ENCODE measurements around the gene INKA2.

The INKA2 gene

DNA sequence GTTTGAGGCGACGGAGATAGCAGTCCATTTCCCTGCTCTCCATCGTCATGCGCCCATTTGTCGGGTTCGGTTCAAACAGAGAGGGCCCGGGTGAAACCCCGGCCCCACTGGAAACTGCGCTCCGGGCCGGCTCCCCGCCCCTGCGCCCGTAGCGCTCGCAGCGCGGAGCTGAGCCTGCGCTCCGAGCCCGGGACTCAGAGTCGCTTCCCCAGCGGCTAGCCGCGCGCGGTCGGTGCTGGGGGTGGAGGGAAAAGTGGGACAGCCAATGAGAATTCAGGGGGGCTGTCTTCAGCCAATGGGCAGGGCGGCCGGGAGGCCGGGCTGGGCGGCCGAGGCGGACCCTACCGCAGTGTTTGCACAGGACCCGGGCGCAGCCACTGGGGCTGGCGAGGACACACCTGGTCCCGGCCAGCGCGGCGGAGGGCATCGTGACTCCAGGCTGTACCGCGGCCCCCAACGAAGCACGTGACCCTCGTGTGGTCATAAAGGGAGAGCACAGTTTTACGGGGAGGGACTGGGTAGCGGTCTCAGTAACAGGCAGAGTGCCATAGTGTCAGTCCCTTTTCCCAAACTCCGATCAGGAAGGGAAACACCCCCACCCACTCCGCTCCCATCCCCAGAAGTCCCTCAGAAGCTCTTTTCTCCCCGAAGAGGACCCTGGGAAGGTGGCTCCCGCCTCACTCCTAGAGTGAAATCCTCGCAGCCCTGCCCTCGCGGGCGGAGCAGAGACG is at the start of gene INKA2:
INKA2 (minus strand) TSS at position 202 of the 731 bp plus-strand sequence; CDS start at position 49, 153 bp downstream.
- DNase-seq (ENCODE audit: low read depth in 1 of 2, low spot score in 1 of 2), result peak; percentile 34 to 51

GRCh38 chr1:111786669-111787207 is 47.5 kb upstream of the INKA2 start:
- no peak for DNase-seq (ENCODE audit: low read depth in 1 of 2, low spot score in 1 of 2)

DNA sequence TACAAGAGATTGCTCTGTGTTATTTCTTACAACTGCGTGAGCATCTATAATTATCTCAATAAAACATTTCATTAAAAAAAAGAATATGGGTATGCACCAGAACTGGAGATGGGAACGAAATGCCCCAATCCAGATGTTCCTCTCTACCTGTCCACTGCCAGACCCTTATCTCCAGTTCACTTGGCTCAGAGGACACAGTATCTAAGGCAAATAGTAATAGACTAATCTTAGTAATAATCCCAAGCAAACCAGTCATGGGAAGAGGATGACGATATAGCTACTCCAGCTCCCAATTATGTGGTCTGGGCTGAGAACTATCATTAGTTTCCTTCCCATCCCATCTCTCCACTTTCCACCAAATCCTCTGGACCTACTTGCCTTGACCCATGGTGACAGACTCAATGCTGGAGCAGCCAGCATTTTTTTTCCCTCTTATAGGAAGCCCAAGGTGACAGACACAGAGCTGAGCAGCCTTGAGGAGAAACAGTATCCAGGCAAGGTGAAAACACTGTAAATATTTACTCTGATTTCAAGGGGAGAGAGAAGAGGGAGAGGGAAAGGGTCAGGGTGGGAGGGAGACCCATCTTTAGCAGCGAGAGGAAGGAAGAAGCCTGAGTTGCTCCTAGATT is 45.2 kb upstream of the INKA2 start:
- DNase-seq (ENCODE audit: low read depth in 1 of 2, low spot score in 1 of 2), result no peak

- DNase-seq (ENCODE audit: low read depth in 1 of 2, low spot score in 1 of 2), result no peak
Measured at GRCh38 chr1:111779546-111779945, 40.4 kb upstream of the INKA2 start.

- DNase-seq (ENCODE audit: low read depth in 1 of 2, low spot score in 1 of 2), result no peak
Measured at GRCh38 chr1:111778541-111779051, 39.4 kb upstream of the INKA2 start.

- DNase-seq (ENCODE audit: low read depth in 1 of 2, low spot score in 1 of 2), result no peak
Measured at GRCh38 chr1:111778066-111778465, 38.9 kb upstream of the INKA2 start.

DNA sequence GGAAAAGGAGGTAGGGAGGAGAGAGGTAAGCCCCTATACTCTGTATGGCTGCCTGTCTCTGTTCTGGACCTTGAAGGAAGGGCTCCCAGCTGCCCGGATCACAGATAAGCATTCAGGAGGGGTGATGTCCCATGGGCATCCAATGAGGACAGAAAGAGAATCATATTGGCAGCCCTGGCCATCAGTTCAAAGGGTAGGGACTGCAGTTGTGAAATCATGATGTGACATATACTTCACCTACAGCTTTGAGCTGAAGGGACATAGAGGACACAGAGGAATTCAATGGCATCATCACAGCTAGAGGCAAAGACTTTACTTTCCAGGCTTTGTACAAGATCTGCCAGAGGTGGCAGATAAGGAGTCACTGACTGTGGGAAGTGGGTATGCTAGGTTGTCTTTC is 38.1 kb upstream of the INKA2 start:
- DNase-seq (ENCODE audit: low read depth in 1 of 2, low spot score in 1 of 2), result no peak

DNA sequence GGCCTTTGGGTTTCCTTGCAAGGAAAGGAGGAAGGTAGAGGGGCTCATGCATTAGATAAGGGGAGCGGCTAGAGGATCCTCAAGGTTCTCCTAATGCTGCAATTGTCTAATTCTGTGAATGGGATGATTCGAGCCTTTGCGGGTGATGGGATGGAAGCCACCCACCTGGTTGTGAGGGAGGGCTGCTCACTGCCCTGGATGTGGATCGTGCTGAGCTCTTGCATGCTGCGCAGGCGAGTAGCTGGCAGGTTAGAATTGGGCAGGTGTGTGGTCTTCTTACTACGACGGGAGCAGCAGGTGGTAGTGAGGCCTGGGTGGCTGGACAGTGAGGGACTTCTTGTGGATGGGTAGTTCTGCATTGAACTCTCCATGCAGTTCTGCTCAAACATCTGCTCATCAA is 37.7 kb upstream of the INKA2 start:
- no peak for DNase-seq (ENCODE audit: low read depth in 1 of 2, low spot score in 1 of 2)

DNA sequence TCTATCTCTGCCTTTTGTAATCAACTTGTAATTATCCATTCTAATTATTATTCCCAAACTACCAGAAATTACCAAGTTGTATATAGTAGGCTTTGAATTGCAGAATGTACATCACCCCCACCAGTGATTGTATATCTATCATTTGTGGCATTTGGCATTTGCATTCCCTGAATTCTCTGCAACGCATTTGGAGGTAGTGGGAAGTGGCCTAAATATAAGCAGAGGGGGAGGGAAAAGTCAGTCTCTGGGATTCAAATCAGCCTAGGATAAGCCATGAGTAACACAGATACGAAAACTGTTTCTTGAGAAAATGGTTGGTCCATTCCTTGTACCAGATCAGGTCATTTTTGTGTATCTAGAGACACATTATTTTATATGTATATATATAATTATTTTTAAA is 37.2 kb upstream of the INKA2 start:
- no peak for DNase-seq (ENCODE audit: low read depth in 1 of 2, low spot score in 1 of 2)

DNA sequence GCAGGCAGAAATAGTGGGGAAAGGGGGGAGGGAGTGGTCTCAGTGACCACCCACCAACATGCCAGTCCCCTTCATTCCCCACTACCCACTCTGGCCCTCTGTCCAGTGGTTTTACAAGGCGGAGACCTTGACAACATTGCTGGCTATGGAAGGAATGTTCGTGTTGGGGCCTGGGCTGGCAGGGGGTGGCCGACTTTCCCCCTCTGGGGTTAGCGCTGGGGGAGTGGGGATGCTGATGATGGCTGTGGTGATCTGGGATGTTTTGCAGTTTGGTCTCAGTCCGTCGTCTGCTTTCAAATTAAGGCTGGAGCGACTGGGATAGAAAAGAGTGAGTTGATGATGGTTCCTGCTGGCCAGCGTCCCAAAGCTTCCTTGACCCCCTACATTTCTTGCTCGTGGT is 36.8 kb upstream of the INKA2 start:
- no peak for DNase-seq (ENCODE audit: low read depth in 1 of 2, low spot score in 1 of 2)

DNA sequence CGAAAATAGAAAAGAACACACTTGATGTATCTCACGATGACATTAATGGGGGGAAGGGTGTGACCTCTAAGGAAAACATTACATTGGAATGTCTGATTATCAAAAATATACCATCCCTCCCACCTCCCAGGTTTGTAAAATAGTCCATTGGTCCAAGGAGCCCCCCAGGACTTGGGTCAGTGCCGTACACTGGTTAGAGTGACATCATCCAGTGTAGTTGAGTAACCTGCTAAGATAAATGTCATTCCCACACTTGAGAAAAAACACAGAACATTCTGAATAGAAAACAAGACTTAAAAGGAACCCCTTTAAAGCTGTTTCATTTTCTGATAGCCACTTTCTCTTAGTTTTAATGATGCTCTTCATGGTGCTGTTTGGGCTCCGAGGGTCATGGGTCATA is 31.7 kb upstream of the INKA2 start:
- DNase-seq (ENCODE audit: low read depth in 1 of 2, low spot score in 1 of 2), result no peak

GRCh38 chr1:111769517-111770146 is 30.4 kb upstream of the INKA2 start:
- peak in 1 of 2 donors; percentile 9 for DNase-seq (ENCODE audit: low read depth in 1 of 2, low spot score in 1 of 2)

DNA sequence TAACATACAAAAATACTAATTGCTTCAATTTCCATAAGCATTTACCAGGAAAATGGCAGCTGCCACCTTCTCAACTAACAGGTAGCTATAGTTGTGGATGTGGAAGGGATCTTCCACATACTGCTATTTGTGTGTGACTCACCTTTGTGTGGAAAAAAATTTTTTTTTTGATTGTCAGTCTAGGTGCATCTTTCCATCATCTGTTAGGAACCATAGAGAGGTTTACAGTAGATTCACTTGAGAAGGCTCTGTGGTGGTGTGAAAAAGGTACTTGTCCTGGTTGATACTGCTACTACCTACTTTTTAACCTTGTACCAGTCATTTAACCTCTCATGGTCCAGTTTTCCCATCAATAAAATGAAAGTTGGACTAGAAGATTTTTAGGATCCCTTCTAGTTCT is 29.4 kb upstream of the INKA2 start:
- DNase-seq (ENCODE audit: low read depth in 1 of 2, low spot score in 1 of 2), result no peak

DNA sequence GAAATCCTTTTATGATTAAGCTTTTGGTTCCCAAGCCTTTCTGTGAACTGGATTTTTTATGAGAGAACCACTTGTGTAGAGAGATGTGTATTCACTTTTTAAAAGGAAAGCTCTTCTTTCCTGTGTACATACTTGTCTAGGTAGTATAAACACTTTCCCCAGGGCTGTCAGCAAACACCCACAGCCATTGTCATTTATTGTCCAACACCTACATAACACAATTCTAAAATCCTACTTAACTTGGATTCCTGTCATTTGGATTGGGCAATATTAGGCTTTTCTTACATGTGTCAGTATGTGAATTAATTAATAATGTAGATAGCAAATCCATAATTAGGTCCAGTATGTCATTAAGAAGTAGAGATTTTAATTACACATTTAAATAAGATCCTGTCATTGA is 28.8 kb upstream of the INKA2 start:
- no peak for DNase-seq (ENCODE audit: low read depth in 1 of 2, low spot score in 1 of 2)

DNA sequence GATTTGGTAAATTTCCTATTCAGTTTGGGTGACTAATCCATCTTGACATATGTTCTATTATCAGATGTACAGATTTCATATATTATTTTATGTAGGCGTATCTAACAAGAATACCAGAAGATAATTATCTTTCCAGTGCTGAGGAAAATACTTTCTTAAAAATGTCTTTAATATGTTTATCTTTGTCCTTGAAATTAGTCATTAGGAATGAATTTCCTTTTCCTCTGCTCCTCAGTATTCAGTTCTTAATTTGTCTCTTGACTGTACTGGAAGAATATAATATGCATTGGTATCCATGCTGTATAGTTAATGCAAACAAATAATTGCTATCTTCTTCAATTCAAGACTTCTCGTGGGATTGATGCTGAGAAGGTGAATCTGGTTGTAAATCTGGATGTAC is 23.1 kb upstream of the INKA2 start:
- DNase-seq (ENCODE audit: low read depth in 1 of 2, low spot score in 1 of 2), result no peak

- no peak for DNase-seq (ENCODE audit: low read depth in 1 of 2, low spot score in 1 of 2)
Measured at GRCh38 chr1:111761717-111762116, 22.5 kb upstream of the INKA2 start.

DNA sequence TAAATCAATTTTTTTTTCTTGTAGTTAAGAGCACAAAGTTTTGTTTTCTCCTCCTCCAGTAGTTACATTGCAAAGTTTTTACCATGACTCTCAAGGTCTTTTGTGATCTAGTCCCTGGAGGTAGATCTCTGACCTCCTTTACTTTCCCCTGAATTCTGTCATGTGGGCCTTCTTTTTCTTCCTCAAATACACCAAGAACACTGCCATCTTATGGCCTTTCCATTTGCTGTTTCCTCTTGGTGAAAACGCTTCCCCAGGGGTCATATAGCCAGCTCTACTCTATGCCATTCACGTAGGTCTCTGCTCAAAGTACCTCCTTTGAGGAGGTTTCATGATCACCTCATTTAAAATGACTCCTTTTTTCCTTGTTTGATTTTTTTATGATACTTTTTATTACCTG is 19.2 kb upstream of the INKA2 start:
- no peak for DNase-seq (ENCODE audit: low read depth in 1 of 2, low spot score in 1 of 2)

GRCh38 chr1:111756124-111756513 is 16.9 kb upstream of the INKA2 start:
- DNase-seq (ENCODE audit: low read depth in 1 of 2, low spot score in 1 of 2), result no peak

DNA sequence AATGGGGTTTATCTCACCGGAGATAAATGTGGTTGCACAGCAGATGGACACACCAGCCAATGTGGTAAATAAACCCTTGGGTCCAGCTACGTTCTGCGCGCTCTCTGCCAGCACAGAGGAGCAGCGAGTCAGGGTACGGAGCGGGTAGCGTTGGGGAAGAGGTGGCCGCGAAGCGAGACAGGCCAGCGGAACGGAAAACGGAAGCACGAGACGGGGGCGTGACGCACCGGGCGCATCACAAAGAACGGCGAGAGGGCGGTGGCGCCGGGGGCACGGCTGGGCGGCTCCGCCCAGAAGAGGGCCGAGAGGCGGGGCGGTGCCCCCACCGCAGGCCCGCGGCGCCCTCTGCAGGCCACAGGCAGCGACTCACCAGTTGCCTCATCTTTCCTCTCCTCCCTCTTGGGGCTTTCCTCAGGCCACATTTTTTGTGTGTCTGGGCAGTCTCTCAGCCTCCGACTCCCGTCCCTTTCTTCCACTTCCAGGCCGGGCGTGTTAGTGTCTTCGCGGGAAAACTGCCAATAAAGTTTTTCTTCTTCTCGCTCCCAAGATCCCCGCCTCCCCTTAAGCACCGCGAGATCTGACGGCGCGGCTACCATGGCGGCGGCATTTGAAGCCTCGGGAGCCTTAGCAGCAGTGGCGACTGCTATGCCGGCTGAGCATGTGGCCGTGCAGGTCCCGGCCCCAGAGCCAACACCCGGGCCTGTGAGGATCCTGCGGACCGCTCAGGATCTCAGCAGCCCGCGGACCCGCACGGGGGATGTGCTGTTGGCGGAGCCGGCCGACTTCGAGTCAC is 16.3 kb upstream of the INKA2 start, which contains the start of gene DDX20:
DDX20 (plus strand) TSS at position 571 of the 793 bp plus-strand sequence; CDS start at position 595, 24 bp downstream.
- DNase-seq (ENCODE audit: low read depth in 1 of 2, low spot score in 1 of 2), result peak; percentile 82 to 89

GRCh38 chr1:111754984-111755330 is 15.8 kb upstream of the INKA2 start:
- DNase-seq (ENCODE audit: low read depth in 1 of 2, low spot score in 1 of 2), result no peak

DNA sequence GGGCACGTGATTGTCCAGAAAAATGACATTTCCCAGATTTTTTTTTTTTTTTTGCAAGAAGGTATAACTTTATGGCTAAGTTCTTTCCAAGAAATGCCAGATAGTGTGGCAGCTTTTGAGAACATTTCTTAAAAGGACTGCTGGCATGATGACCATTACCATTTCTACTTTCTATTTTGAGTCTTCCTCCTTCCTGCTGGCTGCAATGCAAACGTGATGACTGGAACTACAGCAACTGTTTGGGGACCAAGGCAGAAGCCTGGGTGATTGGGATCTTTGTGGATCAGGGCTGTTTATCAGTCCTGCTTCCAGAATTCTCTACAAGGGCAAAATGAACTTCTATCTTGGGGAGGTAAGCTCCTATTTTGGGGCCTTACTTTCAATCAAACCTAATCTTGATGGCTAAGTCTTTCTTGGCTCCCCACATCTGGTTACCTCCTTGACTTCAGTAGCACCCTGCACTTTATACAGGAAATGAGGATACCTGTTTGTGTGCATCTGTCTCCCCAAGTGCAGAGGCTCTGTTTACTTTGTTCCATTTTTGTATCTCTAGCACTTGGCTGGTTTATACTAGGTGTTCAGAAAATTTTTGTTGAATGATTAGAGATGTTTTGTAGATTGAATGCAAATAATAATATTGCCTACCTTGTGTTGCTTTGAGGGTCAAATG is 12.8 kb upstream of the INKA2 start:
- no peak for DNase-seq (ENCODE audit: low read depth in 1 of 2, low spot score in 1 of 2)
